Peyer's patch (tissue), 4 donors: ENCODE results near the gene TEX50. TPM values are rescaled to one million over a fixed set of nuclear protein-coding genes. Genes with fewer than 3 reads are reported as not detected.
"Not testable (repeated sequence)": the region's sequence is repeated elsewhere in the genome, so short reads cannot be mapped to it uniquely, and the experiment has no call there.

ENCODE experiments used
- DNase-seq, 3 donors: peaks; one replicate each; pipeline ENCODE4 v3.0.0-alpha.2; 2017 to 2019
- H3K27ac ChIP-seq, 4 donors: fragments of 200-600 bp; sonication (generic); one replicate each; pipeline ENCODE4 v1.5.1; 2016 to 2019
- H3K27me3 ChIP-seq, 2 donors: fragments of 200-600 bp; sonication (generic); one replicate each; pipeline ENCODE4 v1.5.1; 2019
- H3K36me3 ChIP-seq, 3 donors: fragments of 200-600 bp; sonication (generic); one replicate each; pipeline ENCODE4 v1.5.1; 2016 to 2019
- H3K4me1 ChIP-seq, 4 donors: fragments of 200-600 bp; sonication (generic); one replicate each; pipeline ENCODE4 v1.5.1; 2016 to 2019
- H3K4me3 ChIP-seq, 4 donors: fragments of 200-600 bp; sonication (generic); 1 replicate in 3 of 4; 2 replicates in 1 of 4; pipeline ENCODE4 v1.5.1; 2016 to 2019; ENCODE audit warnings: mild to moderate bottlenecking in 1 of 4
- H3K9me3 ChIP-seq, 4 donors: fragments of 200-600 bp; sonication (generic); one replicate each; pipeline ENCODE4 v1.5.1; 2016 to 2019; ENCODE audit warnings: mild to moderate bottlenecking in 1 of 4
- POLR2A ChIP-seq, 2 donors: fragments of 450-650 bp; IDR thresholded peaks; one replicate each; pipeline ENCODE4 v1.5.1; 2017; ENCODE audit warnings: antibody characterized with exemption in 2 of 2, mild to moderate bottlenecking in 2 of 2, moderate library complexity in 2 of 2
- total RNA-seq, 4 donors: library from RNA; depleted of rRNA; stranded (reverse); fragments of >200 nt; gene quantifications; one replicate each; pipeline ENCODE4 v1.1.0, GENCODE V29; 2016
- TF ChIP-seq, protein P1 (sequence below), 6 experiments: fragments of 450-650 bp in 4 of 6; fragments of 200-600 bp in 2 of 6; sonication (generic) in 1 of 6; IDR thresholded peaks; one replicate each; pipeline ENCODE4 v1.5.1; 2017 to 2019; ENCODE audit warnings: antibody characterized with exemption in 6 of 6, mild to moderate bottlenecking in 3 of 6, moderate library complexity in 1 of 6

TEX50 gene
- total RNA-seq, 4 donors from 2014 or later, result not detected

DNA sequence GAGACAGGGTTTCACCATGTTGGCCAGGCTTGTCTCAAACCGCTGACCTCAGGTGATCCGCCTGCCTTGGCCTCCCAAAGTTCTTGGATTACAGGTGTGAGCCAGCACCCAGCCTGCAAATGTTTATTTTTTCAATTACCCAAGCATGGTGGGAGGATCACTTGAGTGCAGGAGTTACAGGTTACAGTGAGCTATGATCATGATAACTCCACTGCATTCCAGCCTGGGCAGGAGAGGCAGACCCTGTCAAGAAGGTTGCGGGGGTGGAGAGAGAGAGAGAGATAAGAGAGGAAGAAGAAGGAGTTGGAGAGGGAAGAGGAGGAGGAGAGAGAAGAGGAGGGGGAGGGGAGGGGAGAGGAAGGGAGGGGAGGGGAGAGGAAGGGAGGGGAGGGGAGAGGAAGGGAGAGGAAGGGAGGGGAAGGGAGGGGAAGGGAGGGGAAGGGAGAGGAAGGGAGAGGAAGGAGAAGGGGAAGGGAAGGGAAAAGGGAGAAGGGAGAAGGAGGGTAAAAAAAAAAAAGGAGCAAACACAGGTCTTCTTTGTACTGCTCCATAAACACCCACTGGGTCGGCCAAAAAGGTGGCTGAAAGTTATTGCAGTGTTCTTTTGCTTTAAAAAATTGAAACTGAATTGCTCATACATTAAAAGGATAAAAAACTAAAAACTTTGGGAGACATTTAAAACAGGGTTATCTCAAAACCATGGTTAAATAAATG, 26.5 kb upstream of the TEX50 start:
- Histone ChIP-seq H3K4me3 (no peak overlapping the region), H3K36me3 (no peaks in the 10 kb centered on the region), H3K4me1 (no peaks in the 10 kb centered on the region), H3K9me3 (no peaks in the 10 kb centered on the region), H3K27ac (no peak overlapping the region), H3K27me3 (no peaks in the 10 kb centered on the region)
- TF ChIP-seq, protein P1, sequence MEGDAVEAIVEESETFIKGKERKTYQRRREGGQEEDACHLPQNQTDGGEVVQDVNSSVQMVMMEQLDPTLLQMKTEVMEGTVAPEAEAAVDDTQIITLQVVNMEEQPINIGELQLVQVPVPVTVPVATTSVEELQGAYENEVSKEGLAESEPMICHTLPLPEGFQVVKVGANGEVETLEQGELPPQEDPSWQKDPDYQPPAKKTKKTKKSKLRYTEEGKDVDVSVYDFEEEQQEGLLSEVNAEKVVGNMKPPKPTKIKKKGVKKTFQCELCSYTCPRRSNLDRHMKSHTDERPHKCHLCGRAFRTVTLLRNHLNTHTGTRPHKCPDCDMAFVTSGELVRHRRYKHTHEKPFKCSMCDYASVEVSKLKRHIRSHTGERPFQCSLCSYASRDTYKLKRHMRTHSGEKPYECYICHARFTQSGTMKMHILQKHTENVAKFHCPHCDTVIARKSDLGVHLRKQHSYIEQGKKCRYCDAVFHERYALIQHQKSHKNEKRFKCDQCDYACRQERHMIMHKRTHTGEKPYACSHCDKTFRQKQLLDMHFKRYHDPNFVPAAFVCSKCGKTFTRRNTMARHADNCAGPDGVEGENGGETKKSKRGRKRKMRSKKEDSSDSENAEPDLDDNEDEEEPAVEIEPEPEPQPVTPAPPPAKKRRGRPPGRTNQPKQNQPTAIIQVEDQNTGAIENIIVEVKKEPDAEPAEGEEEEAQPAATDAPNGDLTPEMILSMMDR (IDR thresholded peaks at IDR 0.05), result no peak
- TF ChIP-seq POLR2A (IDR thresholded peaks at IDR 0.05), result no peak
- DNase-seq, result no peak

DNA sequence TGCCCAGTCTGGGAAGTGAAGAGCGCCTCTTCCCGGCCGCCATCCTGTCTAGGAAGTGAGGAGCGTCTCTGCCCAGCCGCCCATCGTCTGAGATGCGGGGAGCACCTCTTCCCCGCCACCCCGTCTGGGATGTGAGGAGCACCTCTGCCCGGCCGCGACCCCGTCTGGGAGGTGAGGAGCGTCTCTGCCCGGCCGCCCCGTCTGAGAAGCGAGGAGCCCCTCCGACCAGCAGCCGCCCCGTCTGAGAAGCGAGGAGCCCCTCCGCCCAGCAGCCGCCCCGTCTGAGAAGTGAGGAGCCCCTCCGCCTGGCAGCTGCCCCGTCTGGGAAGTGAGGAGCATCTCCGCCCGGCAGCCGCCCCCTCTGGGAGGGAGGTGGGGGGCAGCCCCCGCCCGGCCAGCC, 22.1 kb upstream of the TEX50 start:
- H3K27ac ChIP-seq, DNase-seq, H3K27me3 ChIP-seq, H3K4me3 ChIP-seq, H3K4me1 ChIP-seq, H3K36me3 ChIP-seq, H3K9me3 ChIP-seq: not testable (repeated sequence)

DNA sequence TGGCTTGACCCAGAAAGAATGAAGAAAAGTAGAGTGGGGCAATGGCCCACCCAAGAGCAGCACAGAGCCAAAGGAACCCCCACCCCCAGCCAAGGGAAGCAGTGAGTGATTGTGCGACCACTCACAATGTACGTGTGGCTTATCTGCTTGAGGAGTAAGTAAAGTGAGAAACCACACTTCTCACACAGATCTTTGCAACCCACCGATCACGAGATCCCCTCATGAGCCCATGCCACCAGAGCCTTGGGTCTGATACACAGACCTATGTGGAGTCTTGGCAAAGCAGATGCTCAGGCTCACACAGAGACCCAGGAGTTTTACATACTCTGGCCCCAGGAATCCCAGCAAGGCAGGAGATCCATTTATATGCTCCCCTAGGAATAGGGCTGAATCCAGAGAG, 18.3 kb upstream of the TEX50 start:
- DNase-seq, result no peak
- TF ChIP-seq, protein P1 (IDR thresholded peaks at IDR 0.05), result no peak
- TF ChIP-seq POLR2A (IDR thresholded peaks at IDR 0.05), result no peak
- H3K27me3 ChIP-seq, result no peaks in the 10 kb centered on the region
- H3K4me1 ChIP-seq, result no peaks in the 10 kb centered on the region
- no peak overlapping the region for H3K27ac ChIP-seq
- H3K9me3 ChIP-seq, result peaks cover 0 to 4% (median 0%) of the 10 kb centered on the region in 4 donors
- H3K36me3 ChIP-seq, result no peaks in the 10 kb centered on the region
- no peak overlapping the region for H3K4me3 ChIP-seq

DNA sequence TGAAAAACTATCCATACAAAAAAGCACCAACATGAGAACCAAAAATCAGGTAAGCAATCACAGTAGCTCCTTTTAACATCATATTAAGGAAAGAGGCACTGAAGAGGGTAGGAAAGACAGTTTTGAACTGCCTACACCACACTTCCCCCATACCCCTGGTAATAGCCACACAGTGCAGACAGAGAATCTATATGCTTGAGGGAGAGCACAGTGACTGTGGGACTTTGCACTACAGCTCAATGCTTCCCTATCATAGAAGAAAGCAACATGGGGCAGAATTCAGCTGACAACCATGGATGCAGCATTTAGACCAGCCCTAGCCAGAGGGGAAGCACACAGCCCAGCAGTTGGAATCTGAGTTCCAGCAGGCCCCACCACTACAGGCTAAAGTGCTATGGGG, 7.9 kb upstream of the TEX50 start:
- Histone ChIP-seq H3K4me3 (no peak overlapping the region), H3K9me3 (no peaks in the 10 kb centered on the region), H3K27ac (no peak overlapping the region), H3K36me3 (no peaks in the 10 kb centered on the region), H3K27me3 (no peaks in the 10 kb centered on the region), H3K4me1 (no peaks in the 10 kb centered on the region)
- no peak for DNase-seq
- TF ChIP-seq, protein P1 (IDR thresholded peaks at IDR 0.05), result no peak
- no peak for TF ChIP-seq POLR2A (IDR thresholded peaks at IDR 0.05)

DNA sequence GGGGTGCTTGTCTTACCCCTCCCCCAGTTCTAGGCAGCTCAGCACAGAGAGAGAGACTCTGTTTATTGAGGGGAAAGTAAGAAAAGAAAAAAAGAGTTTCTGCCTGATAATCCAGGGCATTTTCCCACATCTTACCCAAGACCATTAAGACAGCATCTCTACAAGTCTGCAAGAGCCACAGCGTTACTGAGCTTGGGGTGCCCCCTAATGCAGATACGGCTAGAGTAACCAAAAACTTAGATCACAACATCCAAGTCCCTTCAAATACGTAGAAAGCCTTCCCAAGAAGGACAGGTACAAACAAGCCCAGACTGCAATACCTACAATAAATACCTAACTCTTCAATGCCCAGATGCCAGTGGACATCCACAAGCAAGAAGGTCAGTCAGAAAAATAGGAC, 6.2 kb upstream of the TEX50 start:
- Histone ChIP-seq H3K27ac (no peak overlapping the region), H3K4me3 (no peak overlapping the region), H3K9me3 (no peaks in the 10 kb centered on the region), H3K4me1 (no peaks in the 10 kb centered on the region), H3K36me3 (no peaks in the 10 kb centered on the region), H3K27me3 (no peaks in the 10 kb centered on the region)
- TF ChIP-seq, protein P1 (IDR thresholded peaks at IDR 0.05), result no peak
- no peak for TF ChIP-seq POLR2A (IDR thresholded peaks at IDR 0.05)
- no peak for DNase-seq

DNA sequence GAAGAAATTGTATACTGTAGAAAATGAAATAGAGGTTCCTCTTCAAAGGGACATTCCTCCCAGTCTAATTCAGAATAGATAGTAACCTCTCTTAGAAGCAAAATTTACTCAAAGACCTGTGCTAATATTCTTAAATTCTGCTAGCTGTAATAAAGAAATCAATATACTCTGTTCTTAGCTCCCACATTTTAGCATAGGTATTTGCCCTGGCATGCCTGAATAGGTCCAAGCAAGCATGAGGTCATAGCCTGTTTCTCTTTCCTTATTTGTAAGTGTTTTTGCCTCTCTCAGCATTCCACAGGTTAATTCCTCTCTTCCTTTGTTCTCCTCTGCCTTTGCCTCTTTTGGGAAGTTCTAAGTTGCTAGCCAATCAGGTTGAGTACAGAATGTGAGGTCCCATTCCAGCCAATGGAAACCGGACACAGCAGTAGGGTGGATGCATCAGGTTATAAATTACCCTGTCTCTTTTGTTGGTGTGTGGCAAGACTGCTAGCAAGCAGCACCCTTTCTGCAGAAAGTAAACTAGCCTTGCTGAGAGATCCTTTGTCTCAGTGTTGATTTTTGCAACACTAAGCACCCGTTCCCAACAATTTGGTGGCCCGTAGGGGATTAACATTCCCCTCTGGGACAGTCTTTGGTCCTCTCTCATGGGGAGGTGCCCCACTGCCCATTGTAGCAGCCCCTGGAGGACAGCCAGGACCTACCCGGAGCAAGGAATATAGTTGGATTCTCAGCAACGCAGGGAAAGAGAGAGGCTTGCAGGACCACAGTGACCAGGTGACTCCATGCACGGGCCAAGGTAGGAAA, 2.3 kb downstream of the TEX50 start:
- not testable (repeated sequence) for H3K9me3 ChIP-seq, H3K4me1 ChIP-seq, H3K4me3 ChIP-seq, H3K36me3 ChIP-seq, DNase-seq, H3K27me3 ChIP-seq, H3K27ac ChIP-seq
